GM12875 (cell line): Measurements from ENCODE around the gene MED27.

ENCODE experiments used
- H3K4me3 ChIP-seq: one replicate; pipeline ENCODE4 v1.5.1; 2011; ENCODE audit warnings: low read depth, low read length, control low read depth
- TF ChIP-seq, protein P1 (sequence below): IDR thresholded peaks from 2 replicates; pipeline ENCODE4 v1.5.1; 2011; ENCODE audit warnings: low read depth, mild to moderate bottlenecking, control low read depth, inconsistent platforms, low read length, moderate library complexity, borderline replicate concordance; ENCODE audit not compliant: insufficient read depth

The MED27 gene

DNA sequence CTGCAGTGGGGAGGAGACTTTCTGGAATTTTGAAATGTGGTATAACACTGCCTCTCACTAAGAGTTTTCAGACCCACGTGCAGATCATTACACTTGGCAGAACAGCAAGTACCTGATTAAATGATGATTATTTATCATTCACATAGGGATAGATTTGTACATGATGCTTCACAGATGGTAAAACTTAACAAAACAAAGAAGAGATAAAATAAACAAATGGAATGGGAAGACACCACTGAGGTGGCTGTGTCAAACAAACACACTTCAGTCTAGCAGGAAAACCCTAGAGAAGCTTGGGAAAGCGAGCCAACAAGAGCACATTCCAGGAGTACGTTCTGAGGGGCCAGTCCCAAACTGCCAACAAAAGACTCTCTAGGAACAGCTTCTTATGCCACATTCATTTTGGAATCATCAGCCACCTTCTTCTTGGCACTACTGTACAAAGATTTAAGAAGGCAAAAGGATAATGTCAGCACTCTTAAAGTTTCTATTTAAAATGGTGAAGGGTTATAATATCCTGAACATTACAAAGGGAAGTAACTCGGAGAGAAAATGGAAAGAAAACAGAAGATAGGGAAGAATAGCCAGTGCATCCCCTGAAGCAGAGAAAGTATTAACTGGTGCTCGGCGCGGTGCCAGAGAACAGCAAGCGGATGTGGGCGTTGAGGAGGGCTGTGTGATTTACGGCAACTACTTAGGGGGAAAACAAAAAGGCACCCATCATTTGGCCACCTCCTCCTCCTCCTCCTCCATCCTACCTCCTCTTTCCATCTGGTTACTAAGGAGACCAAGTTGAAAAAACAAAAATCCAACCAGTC lies 1.6 kb downstream of the MED27 start:
- TF ChIP-seq, protein P1, sequence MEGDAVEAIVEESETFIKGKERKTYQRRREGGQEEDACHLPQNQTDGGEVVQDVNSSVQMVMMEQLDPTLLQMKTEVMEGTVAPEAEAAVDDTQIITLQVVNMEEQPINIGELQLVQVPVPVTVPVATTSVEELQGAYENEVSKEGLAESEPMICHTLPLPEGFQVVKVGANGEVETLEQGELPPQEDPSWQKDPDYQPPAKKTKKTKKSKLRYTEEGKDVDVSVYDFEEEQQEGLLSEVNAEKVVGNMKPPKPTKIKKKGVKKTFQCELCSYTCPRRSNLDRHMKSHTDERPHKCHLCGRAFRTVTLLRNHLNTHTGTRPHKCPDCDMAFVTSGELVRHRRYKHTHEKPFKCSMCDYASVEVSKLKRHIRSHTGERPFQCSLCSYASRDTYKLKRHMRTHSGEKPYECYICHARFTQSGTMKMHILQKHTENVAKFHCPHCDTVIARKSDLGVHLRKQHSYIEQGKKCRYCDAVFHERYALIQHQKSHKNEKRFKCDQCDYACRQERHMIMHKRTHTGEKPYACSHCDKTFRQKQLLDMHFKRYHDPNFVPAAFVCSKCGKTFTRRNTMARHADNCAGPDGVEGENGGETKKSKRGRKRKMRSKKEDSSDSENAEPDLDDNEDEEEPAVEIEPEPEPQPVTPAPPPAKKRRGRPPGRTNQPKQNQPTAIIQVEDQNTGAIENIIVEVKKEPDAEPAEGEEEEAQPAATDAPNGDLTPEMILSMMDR: no peak
- peak overlapping the region; percentile 68 for H3K4me3 ChIP-seq

DNA sequence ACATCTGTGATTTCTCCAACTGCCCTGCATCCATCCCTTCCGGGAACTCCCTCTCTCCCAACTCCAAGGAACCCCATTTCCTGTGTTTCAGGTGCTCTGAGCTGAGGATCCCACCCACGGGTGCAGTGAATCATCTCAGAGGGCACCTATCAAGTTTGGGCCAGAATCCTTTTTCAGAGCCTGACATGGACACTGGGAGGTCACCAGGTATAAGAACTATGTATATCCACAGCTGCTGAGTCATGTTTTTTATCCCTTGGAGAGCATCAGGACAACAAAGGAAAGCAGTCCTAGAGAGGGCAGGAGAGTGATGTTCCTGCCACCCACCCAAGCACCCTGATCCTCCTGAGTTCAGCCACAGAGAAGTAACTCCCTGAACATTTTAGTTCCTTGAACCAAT lies 3.8 kb downstream of the MED27 start:
- TF ChIP-seq, protein P1: no peak
- H3K4me3 ChIP-seq: no peak overlapping the region

DNA sequence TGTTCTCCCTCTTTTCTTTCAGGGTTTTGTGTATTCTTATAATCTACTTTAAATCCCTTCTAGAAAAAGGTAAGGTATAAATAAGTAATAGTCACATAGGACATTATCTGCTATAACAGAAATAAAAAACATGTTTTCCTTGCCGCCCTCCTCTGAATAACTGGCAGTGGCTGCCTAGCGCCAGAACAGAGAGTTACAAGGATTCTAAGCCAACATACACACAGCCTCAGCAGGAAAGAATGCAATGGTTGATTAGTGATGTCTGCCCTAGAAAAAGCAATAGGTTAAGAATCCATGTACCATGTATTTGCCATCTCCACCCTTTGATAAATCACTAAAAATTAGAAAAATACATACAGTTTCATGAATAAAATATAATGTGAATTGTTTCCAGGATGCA lies 4.9 kb downstream of the MED27 start:
- TF ChIP-seq, protein P1: no peak
- H3K4me3 ChIP-seq: no peak overlapping the region

DNA sequence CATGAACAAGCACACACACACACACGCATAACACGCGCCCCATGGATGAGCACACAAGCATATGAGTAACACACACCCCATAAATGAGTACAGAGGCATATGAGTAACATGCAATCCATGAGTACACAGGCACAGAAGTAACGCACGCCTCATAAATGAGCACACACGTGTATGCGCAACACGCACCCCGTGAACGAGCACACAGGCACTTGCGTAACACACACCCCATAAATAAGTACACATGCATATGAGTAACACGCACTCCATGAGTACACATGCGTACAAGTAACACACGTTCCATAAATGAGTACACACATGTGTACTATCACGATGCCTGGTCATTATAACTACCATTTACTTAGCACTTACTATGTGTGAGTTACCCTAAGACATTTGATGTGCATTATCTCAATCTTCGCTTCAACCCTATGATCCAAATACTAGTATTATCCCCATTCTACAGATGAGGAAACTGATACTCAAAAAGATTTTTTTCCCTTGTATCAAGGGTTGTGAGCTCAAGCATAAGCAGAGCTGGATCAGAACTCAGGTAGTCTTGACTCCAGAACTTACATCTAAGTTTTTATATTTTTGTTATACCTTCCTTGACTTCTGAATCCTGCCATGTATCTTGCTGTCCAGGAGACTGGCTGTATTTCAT lies 7.7 kb downstream of the MED27 start:
- TF ChIP-seq, protein P1: no peak
- no peak overlapping the region for H3K4me3 ChIP-seq

DNA sequence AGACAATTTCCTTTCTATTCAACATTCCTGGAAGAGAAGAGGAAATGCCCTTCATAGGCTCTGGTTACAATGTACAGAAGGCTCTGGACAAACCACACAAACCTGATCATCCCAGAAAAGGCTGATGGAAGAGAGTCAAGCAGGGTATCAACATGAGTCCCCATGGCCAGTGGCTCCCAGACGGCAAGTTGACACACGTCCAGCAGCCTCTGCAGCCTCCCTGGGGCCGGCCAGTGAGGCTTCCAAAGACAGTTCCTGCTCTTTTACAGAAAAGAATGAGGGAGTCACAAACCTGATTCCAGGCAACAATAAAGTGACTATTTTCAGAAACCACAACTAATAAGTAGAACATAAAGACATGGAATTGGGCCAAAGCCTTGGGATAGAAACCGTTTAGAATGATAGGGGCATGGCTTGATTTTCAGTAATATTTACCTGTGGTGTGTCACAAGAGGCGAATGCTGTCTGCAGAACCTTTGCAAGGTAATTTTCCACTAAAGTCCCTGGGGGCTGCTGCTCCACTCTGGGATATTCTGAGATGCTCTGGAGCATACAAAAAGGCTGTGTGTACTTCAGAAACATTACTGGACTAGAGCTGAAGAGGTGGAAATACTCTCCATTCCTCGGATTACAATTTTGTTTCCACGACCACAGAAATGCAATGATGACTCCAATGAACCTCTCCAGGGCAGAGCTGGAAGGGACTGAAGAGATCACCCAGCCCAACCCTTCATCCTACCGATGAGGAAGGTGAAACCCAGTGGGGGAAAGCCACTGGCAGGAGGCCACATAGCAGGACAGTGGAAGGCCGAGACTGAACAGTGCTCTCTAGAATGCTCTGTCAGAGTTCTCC lies 10.4 kb downstream of the MED27 start:
- no peak overlapping the region for H3K4me3 ChIP-seq
- TF ChIP-seq, protein P1: no peak

DNA sequence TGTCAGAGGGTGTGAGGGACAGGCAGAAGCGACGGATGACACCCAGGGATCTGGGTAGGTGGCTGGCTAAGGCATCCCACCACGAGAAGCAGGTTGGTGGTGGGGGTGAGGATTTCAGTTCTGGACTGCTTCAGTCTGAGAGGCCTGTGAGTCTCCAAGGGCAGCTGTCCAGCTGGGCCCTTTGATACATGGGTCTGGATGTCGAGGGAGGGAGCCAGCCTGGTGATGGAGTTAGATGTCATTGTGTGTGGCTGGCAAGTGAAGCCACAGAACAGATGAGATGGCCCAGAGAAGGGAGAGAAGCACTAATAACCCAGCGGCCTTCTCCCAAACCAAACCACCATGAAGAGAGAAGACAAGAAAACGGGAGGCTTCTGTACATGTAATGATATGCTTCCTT lies 11.1 kb downstream of the MED27 start:
- TF ChIP-seq, protein P1: no peak
- H3K4me3 ChIP-seq: no peak overlapping the region
